Stimulated activated memory B cell treated with anti-CD40 and anti-IgM and Interleukin-4, amounts not matched to agents 10 μg/mL and 1 μg/mL and 100 μg/mL, for 72 hours (primary cell): ENCODE data around the gene LRRC4C.

Experiments used
- ATAC-seq: fragments of 150-1000 bp; cut with Tn5 transposase; 2 replicates; pipeline ENCODE4 v1.10.0; 2021
- H3K27ac Mint-ChIP-seq: one replicate; pipeline ENCODE4 v1.8.0; 2022; ENCODE audit warnings: mild to moderate bottlenecking, mixed read lengths
- H3K27me3 Mint-ChIP-seq: one replicate; pipeline ENCODE4 v1.8.0; 2022; ENCODE audit warnings: mixed read lengths
- H3K36me3 Mint-ChIP-seq: one replicate; pipeline ENCODE4 v1.8.0; 2022; ENCODE audit warnings: mixed read lengths
- H3K4me1 Mint-ChIP-seq: one replicate; pipeline ENCODE4 v1.8.0; 2022; ENCODE audit warnings: mixed read lengths
- H3K4me3 Mint-ChIP-seq: one replicate; pipeline ENCODE4 v1.8.0; 2022; ENCODE audit warnings: mild to moderate bottlenecking, moderate library complexity, mixed read lengths
- H3K9me3 Mint-ChIP-seq: one replicate; pipeline ENCODE4 v1.8.0; 2022; ENCODE audit warnings: mixed read lengths

Gene LRRC4C

DNA sequence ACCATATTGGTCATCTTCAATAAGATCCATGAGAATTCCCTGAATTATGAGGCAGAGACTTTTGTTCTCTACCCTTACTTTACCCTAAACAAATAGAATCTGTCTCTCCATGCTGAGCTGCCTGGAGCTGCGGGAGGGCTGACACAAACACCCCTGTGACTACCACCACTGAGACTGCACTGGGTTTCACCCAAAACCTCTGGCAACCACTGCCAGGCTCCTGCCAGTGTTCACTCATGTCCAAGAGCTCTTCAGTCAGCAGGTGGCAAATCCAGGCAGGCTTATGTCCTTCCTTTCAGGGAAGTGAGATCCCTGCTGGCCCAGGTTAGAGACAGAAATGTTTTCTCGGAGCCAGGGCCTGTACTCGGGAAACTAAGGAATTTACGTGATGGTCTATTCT, 1105.3 kb downstream of the LRRC4C start:
- Mint-ChIP-seq H3K4me3 (no peak overlapping the region), H3K27me3 (no peaks in the 10 kb centered on the region), H3K4me1 (no peaks in the 10 kb centered on the region), H3K9me3 (peaks cover 13% of the 10 kb centered on the region), H3K27ac (no peak overlapping the region), H3K36me3 (no peaks in the 10 kb centered on the region)
- ATAC-seq = no peak

DNA sequence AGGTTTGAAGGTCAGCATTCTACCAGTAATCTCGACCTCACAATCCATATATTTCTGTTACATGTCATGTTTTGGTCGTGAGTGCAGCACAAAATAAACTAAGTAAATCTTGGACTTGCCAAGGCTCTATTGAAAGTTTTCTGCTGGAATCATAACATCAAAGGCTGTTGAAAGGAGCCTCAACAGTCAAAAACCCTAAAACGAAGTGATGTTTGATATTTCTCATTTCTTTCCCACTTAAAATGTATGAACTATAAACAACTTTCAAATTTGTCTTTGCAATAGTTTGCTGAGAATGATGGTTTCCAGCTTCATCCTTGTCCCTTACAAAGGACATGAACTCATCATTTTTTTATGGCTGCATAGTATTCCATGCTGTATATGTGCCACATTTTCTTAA, 1118.5 kb downstream of the LRRC4C start:
- Mint-ChIP-seq H3K4me1 (no peaks in the 10 kb centered on the region), H3K27ac (no peak overlapping the region), H3K4me3 (no peak overlapping the region), H3K36me3 (no peaks in the 10 kb centered on the region), H3K27me3 (no peaks in the 10 kb centered on the region), H3K9me3 (peaks cover 12% of the 10 kb centered on the region)
- ATAC-seq = no peak

DNA sequence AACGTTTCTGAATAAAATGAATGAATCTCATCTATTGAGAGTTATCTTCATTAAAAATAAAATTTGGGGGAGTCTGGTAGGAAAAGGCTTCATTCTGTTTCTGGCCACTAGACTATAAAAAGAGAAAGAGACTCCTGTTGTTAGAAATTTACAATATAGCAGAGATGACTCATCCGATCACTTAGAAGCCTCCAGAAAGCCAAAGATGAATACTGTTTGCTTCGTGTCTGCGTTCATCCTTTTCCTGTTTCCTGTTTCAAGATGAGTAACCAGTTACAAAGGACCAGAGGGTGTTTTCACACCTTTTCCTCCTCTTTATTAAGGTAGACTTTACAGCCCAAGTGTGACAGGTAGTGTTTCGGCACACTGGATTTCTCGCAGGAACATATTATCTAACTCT, 1120.7 kb downstream of the LRRC4C start:
- H3K9me3 Mint-ChIP-seq = peaks cover 6% of the 10 kb centered on the region
- no peak overlapping the region for H3K4me3 Mint-ChIP-seq
- H3K27me3 Mint-ChIP-seq = no peaks in the 10 kb centered on the region
- H3K4me1 Mint-ChIP-seq = no peaks in the 10 kb centered on the region
- H3K27ac Mint-ChIP-seq = no peak overlapping the region
- H3K36me3 Mint-ChIP-seq = no peaks in the 10 kb centered on the region
- no peak for ATAC-seq

DNA sequence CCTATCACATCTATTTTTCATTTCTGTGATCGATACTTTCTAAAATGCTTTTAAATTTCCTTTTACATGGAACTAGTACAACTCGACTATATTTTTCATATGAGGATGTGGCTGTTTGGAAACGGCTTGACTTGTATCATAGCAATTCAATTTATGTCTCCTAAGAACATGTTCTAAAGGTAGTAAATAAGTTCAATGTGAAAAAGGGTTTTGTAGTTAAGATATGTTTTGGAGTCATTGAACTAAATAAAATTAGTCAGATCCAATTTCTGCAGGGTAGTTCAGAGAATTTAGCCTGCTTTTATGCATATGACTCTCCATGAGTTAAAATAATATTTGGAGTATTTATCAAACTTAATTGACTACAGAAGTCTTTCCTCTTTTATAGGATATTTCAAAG, 1121.4 kb downstream of the LRRC4C start:
- H3K4me3 Mint-ChIP-seq = no peak overlapping the region
- ATAC-seq = no peak
- H3K36me3 Mint-ChIP-seq = no peaks in the 10 kb centered on the region
- no peak overlapping the region for H3K27ac Mint-ChIP-seq
- no peaks in the 10 kb centered on the region for H3K27me3 Mint-ChIP-seq
- H3K9me3 Mint-ChIP-seq = peaks cover 4% of the 10 kb centered on the region
- no peaks in the 10 kb centered on the region for H3K4me1 Mint-ChIP-seq

DNA sequence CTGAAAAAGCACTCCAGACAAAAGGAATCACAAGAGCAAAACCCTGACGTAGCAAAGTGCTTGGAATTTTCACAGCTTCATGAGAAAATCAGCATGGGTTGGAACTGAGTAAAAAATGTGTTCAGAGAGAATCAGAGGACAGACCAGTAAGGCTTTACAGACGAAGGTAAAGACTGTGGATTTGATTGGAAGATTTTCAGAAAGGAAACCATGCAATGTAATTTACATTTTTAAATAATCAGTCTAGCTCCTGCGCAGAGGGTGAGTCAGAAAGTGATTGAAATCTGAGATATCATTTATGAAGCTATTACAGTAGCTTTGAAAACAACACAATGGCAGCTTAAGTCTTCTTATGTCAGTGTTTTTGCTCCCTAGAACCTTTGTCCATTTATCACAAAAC, 1122.3 kb downstream of the LRRC4C start:
- Mint-ChIP-seq H3K36me3 (no peaks in the 10 kb centered on the region), H3K4me3 (no peak overlapping the region), H3K27ac (no peak overlapping the region), H3K4me1 (no peaks in the 10 kb centered on the region), H3K27me3 (no peaks in the 10 kb centered on the region), H3K9me3 (peaks cover 4% of the 10 kb centered on the region)
- ATAC-seq = no peak

DNA sequence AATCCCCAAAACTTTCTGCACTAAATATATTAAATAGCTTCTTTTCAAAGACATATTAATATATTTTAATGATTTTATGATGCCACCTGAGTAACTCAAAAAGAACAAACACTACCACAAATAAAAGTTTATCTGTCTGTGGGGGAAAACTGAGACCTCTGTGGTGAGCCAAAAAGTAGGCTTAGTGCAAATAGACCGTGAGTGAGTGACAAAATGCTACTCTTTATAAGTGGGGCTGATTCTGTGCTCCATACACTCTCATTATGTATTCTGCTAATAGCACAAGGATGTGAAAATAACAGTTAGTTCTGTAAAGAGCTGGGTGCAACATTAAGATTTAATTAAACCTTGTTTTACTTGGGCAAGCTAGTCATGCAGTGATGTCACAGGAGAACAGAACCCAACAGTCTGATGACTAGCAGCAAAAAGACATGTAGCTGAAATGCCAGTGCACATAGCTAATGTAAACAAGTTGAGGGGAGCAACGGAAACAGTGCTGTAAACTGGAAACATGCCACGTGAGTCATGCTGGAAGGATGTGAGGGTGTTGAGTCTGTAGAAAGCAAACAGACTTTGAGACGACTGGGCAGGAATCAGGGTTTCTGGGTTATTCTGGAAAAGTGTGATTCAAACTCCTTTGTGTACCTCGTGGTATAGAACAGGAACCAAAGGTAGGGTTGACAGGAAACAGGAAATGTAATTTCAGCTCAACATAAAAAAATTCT, 1130.4 kb downstream of the LRRC4C start:
- Mint-ChIP-seq H3K27ac (no peak overlapping the region), H3K4me1 (no peaks in the 10 kb centered on the region), H3K36me3 (no peaks in the 10 kb centered on the region), H3K9me3 (peaks cover 3% of the 10 kb centered on the region), H3K27me3 (no peaks in the 10 kb centered on the region), H3K4me3 (no peak overlapping the region)
- no peak for ATAC-seq

DNA sequence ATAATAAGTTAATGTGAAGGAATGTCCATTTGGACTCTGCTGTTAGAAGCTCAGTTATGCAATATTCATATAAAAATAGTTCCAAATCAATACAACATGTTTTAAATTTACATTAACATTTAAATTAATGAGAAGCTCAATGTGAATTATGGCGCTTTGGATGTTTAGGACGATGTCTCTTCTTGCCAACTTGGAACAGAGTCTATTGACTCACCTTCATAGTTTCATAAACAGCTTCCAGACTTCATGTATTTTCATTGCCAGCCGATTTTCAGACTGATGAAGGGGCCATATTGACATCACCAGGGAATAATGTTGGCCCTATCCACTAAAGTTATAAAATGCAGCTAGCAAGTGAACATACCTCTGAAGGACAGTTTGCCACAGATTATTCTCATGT, 1136.2 kb downstream of the LRRC4C start:
- no peaks in the 10 kb centered on the region for H3K4me1 Mint-ChIP-seq
- no peaks in the 10 kb centered on the region for H3K9me3 Mint-ChIP-seq
- no peak overlapping the region for H3K4me3 Mint-ChIP-seq
- H3K27me3 Mint-ChIP-seq = no peaks in the 10 kb centered on the region
- no peak for ATAC-seq
- H3K36me3 Mint-ChIP-seq = no peaks in the 10 kb centered on the region
- H3K27ac Mint-ChIP-seq = no peak overlapping the region

DNA sequence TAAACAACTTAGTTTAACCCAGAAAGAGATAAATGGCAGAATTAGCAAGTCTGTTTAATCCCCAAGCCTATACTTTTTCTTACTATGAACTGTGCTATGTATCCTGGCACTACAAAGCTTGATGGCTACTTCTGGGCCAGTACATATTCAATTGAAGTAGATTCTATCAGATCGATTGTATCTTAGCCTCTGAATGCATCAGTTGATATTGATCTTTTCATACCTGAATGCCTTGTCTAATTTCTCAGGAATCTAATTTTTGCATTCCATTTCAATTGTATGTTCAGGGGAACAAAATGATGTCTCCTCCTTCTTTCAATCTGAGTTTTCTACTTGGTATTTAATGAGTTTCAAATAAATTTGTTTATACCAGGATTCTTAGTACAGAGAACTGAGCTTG, 1137.9 kb downstream of the LRRC4C start:
- Mint-ChIP-seq H3K36me3 (no peaks in the 10 kb centered on the region), H3K9me3 (no peaks in the 10 kb centered on the region), H3K27me3 (no peaks in the 10 kb centered on the region), H3K4me1 (no peaks in the 10 kb centered on the region), H3K27ac (no peak overlapping the region), H3K4me3 (no peak overlapping the region)
- no peak for ATAC-seq

DNA sequence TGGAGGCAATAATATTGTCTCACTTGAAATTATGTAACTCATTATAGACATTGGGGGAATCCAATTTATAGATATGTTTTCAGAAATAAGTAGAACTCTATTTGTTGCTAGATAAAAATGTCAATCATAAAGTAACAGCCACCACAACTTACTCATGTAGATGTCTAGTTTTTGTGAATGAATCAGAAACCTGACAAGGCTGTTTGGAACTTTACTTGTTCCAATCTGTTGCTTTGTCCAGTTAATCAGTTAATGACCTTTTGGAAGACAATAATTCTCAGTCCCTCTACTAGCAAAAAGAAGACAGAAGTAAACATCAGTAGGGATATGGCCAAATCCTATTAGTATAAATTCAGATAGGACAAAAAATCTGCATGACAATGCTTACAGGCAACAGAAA, 1143.3 kb downstream of the LRRC4C start:
- no peaks in the 10 kb centered on the region for H3K4me1 Mint-ChIP-seq
- ATAC-seq = no peak
- no peaks in the 10 kb centered on the region for H3K27me3 Mint-ChIP-seq
- no peak overlapping the region for H3K27ac Mint-ChIP-seq
- H3K9me3 Mint-ChIP-seq = no peaks in the 10 kb centered on the region
- no peak overlapping the region for H3K4me3 Mint-ChIP-seq
- no peaks in the 10 kb centered on the region for H3K36me3 Mint-ChIP-seq

DNA sequence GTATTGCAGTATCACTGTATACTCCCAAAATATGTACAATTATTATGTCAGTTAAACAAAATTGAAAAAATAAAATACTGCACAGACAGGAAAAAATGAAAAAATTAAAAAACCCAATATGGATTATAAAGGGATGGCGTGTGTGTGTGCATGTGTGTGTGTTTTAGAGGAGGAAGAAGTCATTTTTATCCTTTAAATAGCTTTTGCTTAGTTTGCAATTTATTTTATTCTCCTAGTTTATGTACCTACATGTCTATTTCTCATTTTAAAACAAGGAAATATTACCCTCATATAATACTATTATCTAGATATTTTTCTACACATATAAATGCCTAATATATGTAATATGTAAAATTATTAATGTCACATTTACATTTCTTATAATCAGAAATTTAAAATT, 1144.3 kb downstream of the LRRC4C start:
- Mint-ChIP-seq H3K27me3 (no peaks in the 10 kb centered on the region), H3K4me3 (no peak overlapping the region), H3K27ac (no peak overlapping the region), H3K9me3 (no peaks in the 10 kb centered on the region), H3K36me3 (no peaks in the 10 kb centered on the region), H3K4me1 (no peaks in the 10 kb centered on the region)
- ATAC-seq = no peak

DNA sequence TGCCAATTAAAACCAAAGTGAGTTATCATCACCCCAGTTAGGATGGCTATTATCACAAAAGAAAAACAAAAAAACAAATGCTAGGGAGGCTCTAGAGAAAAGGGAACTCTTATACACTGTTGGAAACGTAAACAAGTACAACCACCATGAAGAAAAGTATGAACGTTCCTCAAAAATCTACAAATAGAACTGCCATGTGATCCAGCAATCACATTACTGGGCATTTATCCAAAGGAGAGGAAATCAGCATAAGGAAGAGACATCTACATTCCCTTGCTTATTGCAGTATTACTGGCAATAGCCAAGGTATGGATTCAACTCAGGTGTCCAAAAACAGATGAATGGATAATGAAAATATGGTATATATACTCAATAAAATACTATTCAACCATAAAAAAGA, 1145.1 kb downstream of the LRRC4C start:
- Mint-ChIP-seq H3K9me3 (no peaks in the 10 kb centered on the region), H3K27me3 (no peaks in the 10 kb centered on the region), H3K4me3 (no peak overlapping the region), H3K4me1 (no peaks in the 10 kb centered on the region), H3K36me3 (no peaks in the 10 kb centered on the region), H3K27ac (no peak overlapping the region)
- no peak for ATAC-seq

DNA sequence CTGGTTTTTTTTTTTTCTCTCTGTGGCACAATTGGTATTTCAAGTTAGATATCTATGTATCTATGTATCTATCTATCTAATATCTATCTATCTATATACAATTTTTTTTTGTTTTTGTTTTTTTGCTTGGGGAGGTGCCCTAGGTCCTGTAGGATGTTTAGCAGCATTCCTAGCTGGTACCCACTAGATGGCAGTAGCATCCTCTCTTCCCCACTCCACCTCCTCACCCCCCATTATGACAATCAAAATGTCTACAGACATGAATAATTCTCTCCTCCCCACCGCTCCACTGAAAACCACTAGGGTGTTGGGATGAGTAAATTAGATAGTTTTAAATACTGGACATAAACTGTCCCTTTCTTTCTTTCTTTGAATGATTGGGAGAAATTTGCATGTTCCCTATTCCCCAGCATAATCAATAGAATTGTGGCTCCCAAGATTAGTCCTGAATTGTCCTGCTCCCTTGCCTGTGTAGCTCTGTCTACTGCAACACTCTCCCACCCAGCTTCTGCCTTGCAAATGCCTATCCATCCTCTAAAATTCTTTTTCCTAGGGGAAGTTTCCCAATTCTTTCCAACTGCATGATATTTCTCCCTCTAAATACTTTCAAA, 1152.4 kb downstream of the LRRC4C start:
- ATAC-seq = no peak

DNA sequence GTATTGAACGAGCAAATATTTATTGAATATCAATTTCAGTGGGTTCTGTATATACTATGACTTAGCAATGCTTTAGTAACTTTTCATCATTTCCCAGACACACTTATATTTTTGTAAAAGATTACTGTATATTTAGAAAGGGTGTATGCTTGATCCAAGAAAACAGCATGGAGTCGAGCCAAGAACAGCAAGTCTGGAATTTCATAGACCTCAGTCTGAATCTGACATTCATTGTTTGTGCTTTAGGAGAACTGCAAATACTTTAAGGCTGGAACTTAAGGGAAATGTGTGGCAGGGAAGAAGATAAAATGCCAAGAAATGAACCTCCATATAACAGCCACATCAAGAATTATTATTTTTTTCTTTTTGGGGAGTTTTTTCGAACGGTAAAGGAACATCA, 1156.8 kb downstream of the LRRC4C start:
- no peaks in the 10 kb centered on the region for H3K36me3 Mint-ChIP-seq
- no peak for ATAC-seq
- H3K27me3 Mint-ChIP-seq = no peaks in the 10 kb centered on the region
- H3K9me3 Mint-ChIP-seq = peaks cover 7% of the 10 kb centered on the region
- no peak overlapping the region for H3K4me3 Mint-ChIP-seq
- H3K4me1 Mint-ChIP-seq = no peaks in the 10 kb centered on the region
- H3K27ac Mint-ChIP-seq = no peak overlapping the region

More for the DNA sequence above, 1152.4 kb downstream of the LRRC4C start:
- Mint-ChIP-seq H3K27ac (no peak overlapping the region), H3K9me3 (peaks cover 7% of the 10 kb centered on the region), H3K4me3 (no peak overlapping the region), H3K36me3 (no peaks in the 10 kb centered on the region), H3K4me1 (no peaks in the 10 kb centered on the region), H3K27me3 (no peaks in the 10 kb centered on the region)

DNA sequence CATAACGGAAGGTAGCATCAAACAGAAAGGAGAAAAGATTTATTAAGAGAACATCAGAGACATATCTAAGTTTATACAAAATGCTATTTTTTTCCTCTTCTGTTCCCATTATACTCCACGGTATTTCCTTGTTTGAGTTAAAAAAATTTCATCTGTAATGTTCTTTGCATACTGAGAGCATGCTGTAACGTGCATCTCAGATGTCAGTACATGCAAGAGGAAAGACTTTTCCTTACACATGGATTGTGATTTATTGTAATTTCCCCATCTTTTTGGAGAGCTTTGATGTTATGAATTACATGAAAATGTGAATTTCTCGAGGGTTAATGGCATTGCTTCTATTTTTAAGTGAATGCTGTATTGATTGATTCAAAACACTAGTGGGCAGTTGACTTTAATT, 1164.0 kb downstream of the LRRC4C start:
- no peak overlapping the region for H3K4me3 Mint-ChIP-seq
- H3K9me3 Mint-ChIP-seq = peaks cover 8% of the 10 kb centered on the region
- no peak for ATAC-seq
- H3K27ac Mint-ChIP-seq = no peak overlapping the region
- H3K27me3 Mint-ChIP-seq = peaks cover 22% of the 10 kb centered on the region
- peaks cover 7% of the 10 kb centered on the region for H3K36me3 Mint-ChIP-seq
- H3K4me1 Mint-ChIP-seq = peaks cover 8% of the 10 kb centered on the region

DNA sequence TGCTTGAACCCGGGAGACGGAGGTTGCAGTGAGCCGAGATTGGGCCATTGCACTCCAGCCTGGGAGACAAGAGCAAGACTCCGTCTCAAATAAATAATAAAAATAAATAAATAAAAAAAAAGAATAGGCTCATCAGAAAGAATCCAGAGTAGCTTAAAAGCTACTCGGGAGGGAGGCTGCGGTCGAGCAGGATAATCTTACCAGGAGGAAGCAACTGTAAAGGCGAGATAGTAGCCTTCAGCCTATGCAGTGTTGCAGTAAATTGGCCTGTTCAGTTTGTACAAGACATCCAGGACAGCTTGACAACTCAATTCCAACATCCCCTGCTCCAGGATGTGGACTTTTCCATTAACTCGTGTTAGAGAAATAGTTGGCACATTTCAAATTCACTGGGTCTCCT, 1164.7 kb downstream of the LRRC4C start:
- peaks cover 22% of the 10 kb centered on the region for H3K27me3 Mint-ChIP-seq
- H3K27ac Mint-ChIP-seq = no peak overlapping the region
- H3K36me3 Mint-ChIP-seq = peaks cover 7% of the 10 kb centered on the region
- ATAC-seq = no peak
- H3K9me3 Mint-ChIP-seq = peaks cover 8% of the 10 kb centered on the region
- no peak overlapping the region for H3K4me3 Mint-ChIP-seq
- peaks cover 8% of the 10 kb centered on the region for H3K4me1 Mint-ChIP-seq

DNA sequence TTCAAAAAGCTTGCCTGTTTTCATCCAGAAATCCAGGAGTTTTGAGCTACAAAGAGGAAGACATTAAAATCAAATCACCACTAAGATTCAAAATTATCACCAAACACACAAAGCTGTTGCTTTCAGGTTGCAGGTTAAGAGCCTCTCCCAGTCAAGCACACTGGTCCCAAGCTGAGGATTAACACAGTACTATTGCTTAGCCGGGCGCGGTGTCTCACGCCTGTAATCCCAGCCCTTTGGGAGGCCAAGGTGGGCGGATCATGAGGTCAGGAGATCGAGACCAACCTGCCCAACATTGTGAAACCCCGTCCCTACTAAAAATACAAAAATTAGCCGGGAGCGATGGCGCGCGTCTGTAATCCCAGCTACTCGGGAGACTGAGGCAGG, 1165.1 kb downstream of the LRRC4C start:
- H3K9me3 Mint-ChIP-seq = peaks cover 8% of the 10 kb centered on the region
- H3K27me3 Mint-ChIP-seq = peaks cover 22% of the 10 kb centered on the region
- H3K4me1 Mint-ChIP-seq = peaks cover 8% of the 10 kb centered on the region
- no peak overlapping the region for H3K27ac Mint-ChIP-seq
- H3K36me3 Mint-ChIP-seq = peaks cover 7% of the 10 kb centered on the region
- H3K4me3 Mint-ChIP-seq = no peak overlapping the region
- ATAC-seq = no peak
